Bronchial epithelial cell (primary cell): ENCODE data around the gene PODXL2. TPM values are rescaled to one million over a fixed set of nuclear protein-coding genes. Genes with fewer than 3 reads are reported as not detected.

Experiments
- DNase-seq: peaks from one replicate; pipeline ENCODE4 v3.0.0-alpha.2; 2010; ENCODE audit warnings: low read depth
- FAIRE-seq: peaks from 2 replicates; lab custom pipeline; 2011; peaks lifted over from hg19 to GRCh38; lab: Jason Lieb, UNC
- H3K27me3 ChIP-seq: 2 replicates; pipeline ENCODE4 v1.5.1; 2011; ENCODE audit warnings: low read length; ENCODE audit not compliant: control insufficient read depth, insufficient read depth
- H3K36me3 ChIP-seq: 2 replicates; pipeline ENCODE4 v1.5.1; 2011; ENCODE audit warnings: low read length; ENCODE audit not compliant: control insufficient read depth, insufficient read depth
- H3K4me3 ChIP-seq: 2 replicates; pipeline ENCODE4 v1.5.1; 2011; ENCODE audit warnings: mild to moderate bottlenecking, low read depth, low read length, control low read depth
- total RNA-seq: library from RNA; depleted of rRNA; stranded (reverse); fragments of >200 nt; gene quantifications from 2 replicates; pipeline ENCODE4 v1.2.1, GENCODE V29; 2014
- TF ChIP-seq, protein P1 (sequence below): IDR thresholded peaks from 2 replicates; pipeline ENCODE4 v1.5.1; 2011; ENCODE audit warnings: mild to moderate bottlenecking, moderate library complexity, low read length, control low read depth, inconsistent platforms; ENCODE audit not compliant: insufficient read depth, severe bottlenecking

Gene PODXL2
- total RNA-seq, 1 donor from 2014 or later = 3.4 TPM

DNA sequence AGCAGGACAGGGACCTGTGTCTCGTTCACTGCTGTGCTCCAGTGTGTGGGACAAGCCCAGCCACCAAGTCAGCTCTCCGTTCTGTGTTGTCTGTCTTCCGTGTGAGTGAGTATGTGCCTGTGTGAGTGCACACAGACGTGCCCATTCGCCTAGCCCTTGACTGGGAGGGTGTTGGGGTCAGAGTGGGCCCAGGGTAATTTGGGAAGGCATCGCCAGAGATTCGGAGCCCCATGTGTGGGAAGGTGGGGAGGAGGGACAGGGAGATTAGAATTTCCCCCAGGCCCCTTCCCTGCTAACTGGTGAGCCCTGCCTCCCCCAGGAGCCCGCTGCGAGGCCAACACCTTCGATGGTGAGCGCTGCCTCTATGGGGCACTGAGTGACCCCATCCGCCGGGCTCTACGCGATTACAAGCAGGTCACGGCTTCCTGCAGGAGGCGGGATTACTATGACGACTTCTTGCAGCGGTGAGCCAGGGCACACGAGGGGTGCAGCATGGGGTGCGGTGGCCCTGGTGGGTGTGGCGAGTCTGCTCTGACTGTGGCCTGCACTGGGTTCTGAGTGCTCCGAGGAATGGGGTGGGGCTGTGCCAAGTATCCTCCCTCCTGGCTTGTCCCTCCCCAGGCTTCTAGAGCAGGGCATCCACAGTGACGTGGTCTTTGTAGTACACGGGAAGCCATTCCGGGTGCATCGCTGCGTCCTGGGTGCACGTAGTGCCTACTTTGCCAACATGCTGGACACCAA lies 46.8 kb downstream of the PODXL2 start:
- no peaks in the 10 kb centered on the region for H3K36me3 ChIP-seq
- DNase-seq (no peak), FAIRE-seq (peak; percentile 23)
- H3K27me3 ChIP-seq = no peaks in the 10 kb centered on the region
- H3K4me3 ChIP-seq = no peak overlapping the region
- TF ChIP-seq, protein P1, sequence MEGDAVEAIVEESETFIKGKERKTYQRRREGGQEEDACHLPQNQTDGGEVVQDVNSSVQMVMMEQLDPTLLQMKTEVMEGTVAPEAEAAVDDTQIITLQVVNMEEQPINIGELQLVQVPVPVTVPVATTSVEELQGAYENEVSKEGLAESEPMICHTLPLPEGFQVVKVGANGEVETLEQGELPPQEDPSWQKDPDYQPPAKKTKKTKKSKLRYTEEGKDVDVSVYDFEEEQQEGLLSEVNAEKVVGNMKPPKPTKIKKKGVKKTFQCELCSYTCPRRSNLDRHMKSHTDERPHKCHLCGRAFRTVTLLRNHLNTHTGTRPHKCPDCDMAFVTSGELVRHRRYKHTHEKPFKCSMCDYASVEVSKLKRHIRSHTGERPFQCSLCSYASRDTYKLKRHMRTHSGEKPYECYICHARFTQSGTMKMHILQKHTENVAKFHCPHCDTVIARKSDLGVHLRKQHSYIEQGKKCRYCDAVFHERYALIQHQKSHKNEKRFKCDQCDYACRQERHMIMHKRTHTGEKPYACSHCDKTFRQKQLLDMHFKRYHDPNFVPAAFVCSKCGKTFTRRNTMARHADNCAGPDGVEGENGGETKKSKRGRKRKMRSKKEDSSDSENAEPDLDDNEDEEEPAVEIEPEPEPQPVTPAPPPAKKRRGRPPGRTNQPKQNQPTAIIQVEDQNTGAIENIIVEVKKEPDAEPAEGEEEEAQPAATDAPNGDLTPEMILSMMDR = no peak

- TF ChIP-seq, protein P1 = no peak
- H3K36me3 ChIP-seq = no peaks in the 10 kb centered on the region
- DNase-seq = no peak
- FAIRE-seq = no peak
- no peak overlapping the region for H3K4me3 ChIP-seq
- no peaks in the 10 kb centered on the region for H3K27me3 ChIP-seq
Observed at GRCh38 chr3:127676456-127676855, 47.5 kb downstream of the PODXL2 start.

DNA sequence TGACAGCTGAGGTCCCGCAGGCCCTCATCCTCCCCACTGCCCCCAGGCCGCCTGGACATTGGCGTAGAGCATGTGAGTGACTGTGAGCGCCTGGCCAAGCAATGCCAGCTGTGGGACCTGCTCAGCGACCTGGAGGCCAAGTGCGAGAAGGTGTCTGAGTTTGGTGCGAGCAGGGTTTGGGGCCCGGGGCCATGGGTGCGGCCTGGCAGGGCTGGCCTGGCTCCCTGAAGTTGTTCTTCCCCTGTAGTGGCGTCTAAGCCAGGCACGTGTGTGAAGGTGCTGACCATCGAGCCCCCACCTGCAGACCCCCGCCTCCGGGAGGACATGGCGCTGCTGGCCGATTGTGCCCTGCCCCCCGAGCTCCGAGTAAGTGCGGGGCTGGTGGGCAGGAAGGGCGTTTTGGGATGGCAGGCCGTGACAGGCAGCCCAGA lies 48.0 kb downstream of the PODXL2 start:
- FAIRE-seq (no peak), DNase-seq (no peak)
- no peaks in the 10 kb centered on the region for H3K36me3 ChIP-seq
- TF ChIP-seq, protein P1 = no peak
- H3K4me3 ChIP-seq = no peak overlapping the region
- no peaks in the 10 kb centered on the region for H3K27me3 ChIP-seq

GRCh38 chr3:127677541-127678314 lies 48.7 kb downstream of the PODXL2 start:
- FAIRE-seq = no peak
- H3K36me3 ChIP-seq = no peaks in the 10 kb centered on the region

GRCh38 chr3:127678315-127678599 lies 49.3 kb downstream of the PODXL2 start:
- FAIRE-seq = no peak
- no peak for DNase-seq

More at GRCh38 chr3:127677541-127678314, 48.7 kb downstream of the PODXL2 start:
- Histone ChIP-seq H3K27me3 (no peaks in the 10 kb centered on the region), H3K4me3 (no peak overlapping the region)
- no peak for DNase-seq
- TF ChIP-seq, protein P1 = no peak

More at GRCh38 chr3:127678315-127678599, 49.3 kb downstream of the PODXL2 start:
- Histone ChIP-seq H3K4me3 (no peak overlapping the region), H3K36me3 (no peaks in the 10 kb centered on the region), H3K27me3 (no peaks in the 10 kb centered on the region)
- TF ChIP-seq, protein P1 = no peak
